Measurements from ENCODE around the gene CNTN4.

GRCh38 chr3:2937592-2937991, 838.9 kb downstream of the CNTN4 start:
- no peak for TF ChIP-seq CTCF (IDR thresholded peaks at IDR 0.05)
- no peak for TF ChIP-seq POLR2A (IDR thresholded peaks at IDR 0.05)
- no peak for TF ChIP-seq EP300 (IDR thresholded peaks at IDR 0.05)

Data from ovary (tissue), 3 donors.